GM15510 (cell line): Measurements from ENCODE around the gene MACROD2.

Experiments
- POLR2A ChIP-seq: IDR thresholded peaks from 3 replicates; pipeline ENCODE4 v1.6.1; 2011; ENCODE audit warnings: borderline replicate concordance; ENCODE audit not compliant: insufficient read length; ENCODE audit errors: extremely low read depth

The MACROD2 gene

DNA sequence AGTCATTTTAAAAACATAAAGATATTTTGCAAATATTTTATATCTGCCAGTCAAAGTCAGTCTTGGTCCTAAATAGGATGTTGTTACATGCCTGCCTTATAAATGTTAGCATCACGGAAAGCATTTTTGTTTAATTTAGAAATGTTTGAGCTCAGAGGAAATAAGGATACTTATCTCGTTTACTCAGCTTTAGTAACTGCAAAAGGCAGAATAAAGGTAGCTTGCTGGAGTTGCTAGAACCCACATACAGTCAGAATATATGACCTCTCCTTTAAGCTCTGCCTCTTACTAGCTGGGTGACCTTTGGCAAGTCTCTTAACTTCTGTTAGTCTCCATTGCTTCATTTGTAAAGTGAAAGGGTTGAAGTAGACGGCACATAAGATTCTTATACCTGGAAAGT, 1710.7 kb downstream of the MACROD2 start:
- no peak for TF ChIP-seq POLR2A

DNA sequence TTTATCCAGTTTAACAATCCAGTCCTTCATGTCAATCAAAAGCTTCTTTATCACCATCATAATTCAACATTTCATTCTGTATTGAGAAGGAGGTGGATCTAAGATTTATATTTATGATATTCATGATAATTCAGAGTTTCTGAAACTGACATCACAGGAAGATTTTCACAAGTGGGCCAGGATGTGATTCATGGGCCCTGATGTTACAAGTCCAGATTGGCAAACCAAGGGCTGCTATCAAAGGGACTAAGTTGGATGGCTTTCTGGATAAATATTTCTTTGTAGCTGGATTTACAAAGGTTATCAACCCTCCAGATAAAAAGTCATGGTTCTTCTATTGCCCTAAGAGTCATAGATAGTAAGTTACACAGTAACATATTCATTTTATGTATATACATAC, 1711.4 kb downstream of the MACROD2 start:
- no peak for TF ChIP-seq POLR2A

DNA sequence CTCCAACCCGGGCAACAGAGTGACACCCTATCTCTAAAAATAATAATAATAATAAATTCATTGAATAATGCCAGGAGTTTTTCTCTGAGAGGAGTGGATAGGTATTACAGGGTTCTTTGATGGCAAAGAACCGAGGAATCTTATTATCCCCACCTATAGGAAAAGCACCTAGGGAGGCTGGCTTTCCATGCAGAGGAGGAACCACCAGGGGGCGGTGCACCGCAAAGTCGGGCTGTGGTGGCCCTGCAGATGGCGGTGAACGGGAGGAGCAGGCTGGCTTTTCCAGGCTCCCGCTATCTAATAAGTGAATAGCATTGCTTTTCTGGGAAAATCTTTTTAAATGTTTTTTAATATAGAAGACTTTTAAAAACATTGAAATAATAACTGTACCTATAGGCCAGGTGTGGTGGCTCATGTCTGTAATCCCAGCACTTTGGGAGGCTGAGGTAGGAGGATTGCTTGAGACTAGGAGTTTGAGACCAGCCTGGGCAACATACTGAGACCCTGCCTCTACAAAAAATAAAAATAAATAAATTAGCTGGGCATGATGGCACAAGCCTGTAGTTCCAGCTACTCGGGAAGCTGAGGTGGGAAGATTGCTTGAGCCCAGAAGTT, 1713.8 kb downstream of the MACROD2 start:
- TF ChIP-seq POLR2A = no peak

DNA sequence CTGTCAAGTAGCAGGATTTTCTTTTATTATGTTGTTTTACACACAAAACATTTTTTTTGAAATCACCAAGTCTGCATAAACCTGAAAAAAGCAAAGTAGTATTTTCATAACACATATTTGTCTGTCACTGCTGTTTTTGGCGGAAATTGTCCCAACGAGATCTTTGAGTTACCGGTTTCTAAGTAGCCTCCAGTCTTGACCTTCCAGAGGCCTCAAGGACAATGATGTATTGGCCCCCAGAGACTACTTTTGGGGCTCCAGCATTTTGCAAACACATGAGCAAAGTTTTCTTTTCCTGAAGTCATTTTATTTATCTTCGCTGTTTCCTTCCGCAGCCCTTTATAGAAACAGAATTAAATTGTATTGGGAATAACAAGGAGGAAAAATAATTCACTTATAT, 1715.3 kb downstream of the MACROD2 start:
- TF ChIP-seq POLR2A = no peak

DNA sequence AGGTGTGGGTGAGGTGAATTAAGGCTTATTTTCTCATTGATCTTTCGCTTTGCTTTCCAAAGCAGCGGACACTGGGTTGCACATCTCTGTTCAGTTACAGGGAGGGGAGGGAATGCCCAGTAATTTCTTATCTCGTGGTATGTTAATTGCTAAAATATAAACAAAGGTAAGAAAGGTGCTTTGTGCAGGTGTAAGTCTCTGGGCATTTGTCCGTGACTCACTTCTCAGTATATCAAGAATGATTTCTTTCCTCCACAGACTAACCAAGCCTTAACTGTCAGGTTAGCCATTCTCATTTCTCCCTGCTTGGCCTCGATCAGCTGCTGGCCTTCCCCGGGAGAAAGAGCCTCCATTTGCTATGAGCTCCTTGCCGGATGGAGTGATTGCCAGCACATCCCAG, 1715.9 kb downstream of the MACROD2 start:
- no peak for TF ChIP-seq POLR2A

DNA sequence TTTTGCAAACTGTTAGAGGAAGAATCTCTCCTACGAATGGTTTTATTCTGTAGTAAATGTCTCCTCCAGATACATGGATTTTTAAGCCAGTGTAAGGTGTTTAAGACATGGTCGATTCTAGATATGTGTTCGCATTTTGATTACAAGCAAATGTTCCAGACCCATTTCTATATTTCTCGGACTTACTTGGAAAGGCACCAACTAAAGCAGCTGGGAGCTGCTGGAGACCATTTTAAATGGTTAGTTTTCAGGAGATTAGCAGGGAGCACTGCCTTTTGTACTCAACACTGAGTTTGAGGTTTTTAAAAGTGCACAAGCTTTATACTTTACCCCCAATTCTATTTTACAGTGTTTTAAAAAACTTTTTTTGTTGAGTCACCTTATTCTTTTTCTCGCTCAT, 1720.9 kb downstream of the MACROD2 start:
- no peak for TF ChIP-seq POLR2A

DNA sequence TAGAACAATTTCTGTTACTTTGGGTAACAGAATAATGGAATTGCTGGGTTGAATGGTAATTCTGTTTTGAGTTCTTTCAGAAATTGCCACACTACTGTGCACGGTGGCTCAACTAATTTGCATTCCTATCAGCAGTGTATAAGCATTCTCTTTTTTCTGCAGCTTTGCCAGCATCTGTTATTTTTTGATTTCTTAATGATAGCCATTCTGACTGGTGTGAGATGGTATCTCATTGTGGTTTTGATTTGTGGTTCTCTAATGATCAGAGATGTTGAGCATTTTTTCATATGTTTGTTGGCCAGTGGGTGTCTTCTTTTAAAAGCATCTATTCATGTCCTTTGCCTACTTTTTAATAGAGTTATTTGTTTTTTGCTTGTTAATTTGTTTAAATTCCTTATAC, 1731.1 kb downstream of the MACROD2 start:
- TF ChIP-seq POLR2A = no peak

DNA sequence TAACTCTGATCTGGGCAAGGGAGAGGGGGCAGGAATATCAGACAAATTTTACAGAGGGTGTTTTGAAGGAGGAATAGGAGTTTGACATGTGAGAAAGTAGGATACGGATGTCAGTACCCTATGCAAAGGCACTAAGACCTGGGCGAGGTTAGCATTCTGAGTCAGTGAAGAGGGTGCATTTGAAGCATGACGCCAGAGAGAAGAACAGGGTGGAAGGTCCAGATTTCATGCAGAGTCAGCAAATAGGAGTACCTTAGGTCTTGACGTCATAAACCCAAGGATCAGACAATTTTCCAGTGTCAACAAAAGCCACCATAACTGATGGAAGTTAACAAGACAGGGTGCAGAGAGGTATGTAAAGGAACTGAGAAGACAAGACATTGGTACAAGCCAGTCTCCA, 1738.7 kb downstream of the MACROD2 start:
- no peak for TF ChIP-seq POLR2A

DNA sequence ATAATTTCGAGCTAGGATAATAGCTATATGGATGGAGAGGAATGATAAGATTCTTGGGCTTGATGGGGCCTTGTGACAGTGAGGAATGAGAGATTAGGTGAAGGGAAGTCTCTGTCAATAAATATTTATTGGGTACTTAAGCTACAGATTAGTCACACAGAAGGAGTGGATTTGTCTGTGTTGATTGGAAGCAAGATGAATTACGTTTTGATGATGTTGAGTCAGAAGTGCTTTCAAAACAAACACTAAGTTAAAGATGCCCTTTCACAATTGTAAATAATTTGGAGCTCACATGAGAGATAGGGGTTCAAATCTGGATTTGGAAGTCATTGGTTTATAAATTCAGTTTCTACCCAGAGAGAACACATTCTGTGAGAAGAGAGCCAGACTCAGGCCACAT, 1743.7 kb downstream of the MACROD2 start:
- TF ChIP-seq POLR2A = no peak

DNA sequence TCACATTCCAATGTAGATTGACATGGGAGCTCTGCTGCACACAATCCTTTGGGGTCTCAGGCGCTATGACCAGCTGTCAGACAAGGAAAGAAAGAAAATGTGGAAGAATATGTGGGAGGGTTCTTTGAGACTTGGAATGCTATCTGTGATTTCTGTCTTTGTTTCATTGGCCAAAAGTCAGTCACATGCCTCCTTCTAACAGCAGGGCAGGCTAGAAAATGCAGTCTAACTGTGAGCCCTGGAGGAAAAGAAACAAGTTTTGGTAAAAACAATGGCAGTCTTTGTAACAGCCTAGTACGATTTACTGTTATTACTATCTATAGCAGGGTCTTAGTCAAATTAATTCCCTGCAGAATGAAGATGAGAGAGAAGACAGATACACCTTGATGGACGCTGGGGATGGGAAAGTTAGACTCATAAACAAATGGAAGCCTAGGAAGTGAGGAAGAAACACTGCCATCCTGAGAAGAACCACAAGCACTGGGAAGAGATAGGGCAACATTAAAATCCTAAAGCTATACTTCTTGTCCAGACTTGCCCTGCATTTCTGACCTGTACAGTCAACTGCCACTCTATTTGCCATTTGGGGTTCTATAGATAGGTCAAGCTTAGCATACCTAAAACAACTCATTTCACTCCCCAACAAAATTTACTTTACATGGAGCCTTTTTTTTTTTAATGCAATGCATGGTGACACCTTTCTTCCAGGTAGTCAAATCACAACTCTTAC, 1744.9 kb downstream of the MACROD2 start:
- TF ChIP-seq POLR2A = no peak

DNA sequence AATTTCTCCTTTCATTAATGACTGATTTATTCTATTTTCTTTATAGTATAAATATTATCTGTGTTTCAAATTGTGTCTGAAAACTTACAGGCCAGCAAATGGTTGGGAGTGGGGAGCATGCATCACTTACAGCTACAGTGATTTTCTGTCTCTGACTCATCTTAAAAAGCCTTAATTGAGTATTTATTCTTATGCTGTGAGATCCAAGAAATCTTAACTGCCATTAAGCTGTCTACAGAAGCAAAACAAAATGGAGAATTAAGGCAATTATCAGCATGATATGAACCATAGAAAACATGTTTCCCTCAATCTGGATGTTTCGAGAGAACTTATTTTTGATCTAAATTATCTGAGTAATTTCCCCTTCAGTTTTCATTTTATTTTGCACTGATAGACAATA, 1746.8 kb downstream of the MACROD2 start:
- TF ChIP-seq POLR2A = no peak

DNA sequence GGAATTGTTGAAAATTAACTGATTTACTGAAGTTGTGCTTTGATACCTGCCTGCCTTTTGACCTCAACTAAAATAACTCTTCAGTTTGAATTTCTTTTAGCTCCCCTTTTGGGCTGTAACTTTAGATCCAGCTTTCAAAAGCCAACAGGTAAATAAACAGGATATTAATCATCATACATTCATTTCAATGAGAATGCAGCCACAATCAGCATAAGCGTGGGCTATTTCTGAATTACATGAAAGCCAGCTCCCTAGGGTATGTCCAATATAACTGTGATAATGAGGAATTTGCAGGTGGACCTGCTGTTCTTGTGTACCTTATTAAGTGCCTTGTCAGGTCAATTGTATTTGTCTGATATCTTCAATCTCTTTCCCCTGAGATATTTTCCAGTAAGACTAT, 1747.3 kb downstream of the MACROD2 start:
- TF ChIP-seq POLR2A = no peak

DNA sequence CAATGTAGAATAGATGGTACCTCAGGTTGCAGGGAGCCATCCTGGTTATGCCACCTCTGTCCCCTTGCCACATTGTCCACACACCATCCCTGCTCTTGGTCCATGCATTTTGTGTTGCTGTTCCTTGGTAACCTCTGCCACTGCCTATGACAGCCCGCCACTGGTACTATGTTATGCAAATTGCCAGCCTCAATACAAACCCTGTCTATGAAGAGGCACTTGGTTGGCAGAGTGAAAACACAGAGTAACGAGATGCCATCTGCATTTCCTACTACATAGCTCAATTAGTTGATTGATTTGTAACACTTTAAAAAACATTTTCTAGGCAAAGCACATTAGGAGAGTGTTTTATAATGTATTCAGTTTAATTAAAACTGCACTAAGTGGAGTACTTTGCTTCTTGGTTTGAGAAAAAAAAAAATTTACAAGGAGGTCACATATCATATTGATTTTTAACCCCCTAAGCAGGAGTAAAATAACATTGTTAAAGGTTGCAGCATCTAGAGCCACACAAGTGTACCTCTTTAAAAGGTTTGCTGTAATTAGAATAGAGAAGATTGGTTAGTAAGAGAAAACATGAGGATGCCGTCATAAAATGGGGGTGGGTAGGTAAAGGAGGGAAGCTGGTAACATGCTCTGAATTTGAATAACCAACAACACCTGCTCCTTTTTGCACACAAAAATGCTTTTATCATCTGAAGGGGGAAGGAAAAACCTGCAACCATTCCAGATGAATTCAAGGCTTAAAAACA, 1760.9 kb downstream of the MACROD2 start:
- TF ChIP-seq POLR2A = no peak

DNA sequence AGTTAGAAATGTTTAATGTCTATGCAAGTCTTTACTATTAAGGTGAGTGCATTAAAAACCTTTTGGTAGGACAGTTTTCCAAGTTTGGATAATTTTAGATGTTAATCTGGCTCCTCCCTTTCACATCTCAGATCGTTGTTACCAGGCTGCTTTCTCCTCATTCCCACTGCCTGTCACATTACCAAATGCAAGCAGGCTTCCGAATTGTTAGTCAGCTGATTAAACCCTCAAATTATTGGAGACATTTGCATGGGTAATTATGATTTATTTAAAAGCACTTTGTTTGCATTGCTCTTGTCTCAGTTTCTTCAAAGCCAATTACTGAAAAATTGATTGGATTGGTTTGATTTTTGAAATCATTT, 1761.4 kb downstream of the MACROD2 start:
- no peak for TF ChIP-seq POLR2A

DNA sequence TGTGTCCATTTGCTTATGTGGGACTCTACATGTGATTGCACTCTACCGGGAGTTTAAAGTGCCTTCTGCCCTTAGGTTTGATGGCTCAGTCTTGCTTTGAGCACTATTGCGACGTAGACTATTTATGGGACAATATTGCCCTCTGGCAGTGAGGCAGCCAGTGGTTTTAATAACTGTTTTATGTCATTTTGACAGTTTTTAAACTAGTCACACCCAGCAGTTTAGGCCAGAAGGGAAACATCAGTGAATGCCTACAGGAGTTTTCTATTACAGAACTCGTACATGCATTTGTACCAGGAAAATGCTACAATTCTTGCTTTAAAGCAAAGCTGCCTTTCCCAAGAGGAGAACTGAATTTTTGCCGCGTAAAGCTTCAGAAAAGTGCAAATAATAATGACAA, 1764.3 kb downstream of the MACROD2 start:
- TF ChIP-seq POLR2A = no peak
